Measurements from ENCODE around the gene PIP5K1B.

- TF ChIP-seq POLR2A (IDR thresholded peaks at IDR 0.05), result no peak
- no peak for TF ChIP-seq CTCF (IDR thresholded peaks at IDR 0.05)
These were observed 64.8 kb downstream of the PIP5K1B start for GRCh38 chr9:68769852-68770251.
